ENCODE data around the gene IDI2. TPM values are rescaled to one million over a fixed set of nuclear protein-coding genes. Genes with fewer than 3 reads are reported as not detected.

Gene IDI2
- polyA plus RNA-seq, 1 donor (not counting 4 experiments of a cell fraction or from before 2014, with no cell fraction given), result not detected

DNA sequence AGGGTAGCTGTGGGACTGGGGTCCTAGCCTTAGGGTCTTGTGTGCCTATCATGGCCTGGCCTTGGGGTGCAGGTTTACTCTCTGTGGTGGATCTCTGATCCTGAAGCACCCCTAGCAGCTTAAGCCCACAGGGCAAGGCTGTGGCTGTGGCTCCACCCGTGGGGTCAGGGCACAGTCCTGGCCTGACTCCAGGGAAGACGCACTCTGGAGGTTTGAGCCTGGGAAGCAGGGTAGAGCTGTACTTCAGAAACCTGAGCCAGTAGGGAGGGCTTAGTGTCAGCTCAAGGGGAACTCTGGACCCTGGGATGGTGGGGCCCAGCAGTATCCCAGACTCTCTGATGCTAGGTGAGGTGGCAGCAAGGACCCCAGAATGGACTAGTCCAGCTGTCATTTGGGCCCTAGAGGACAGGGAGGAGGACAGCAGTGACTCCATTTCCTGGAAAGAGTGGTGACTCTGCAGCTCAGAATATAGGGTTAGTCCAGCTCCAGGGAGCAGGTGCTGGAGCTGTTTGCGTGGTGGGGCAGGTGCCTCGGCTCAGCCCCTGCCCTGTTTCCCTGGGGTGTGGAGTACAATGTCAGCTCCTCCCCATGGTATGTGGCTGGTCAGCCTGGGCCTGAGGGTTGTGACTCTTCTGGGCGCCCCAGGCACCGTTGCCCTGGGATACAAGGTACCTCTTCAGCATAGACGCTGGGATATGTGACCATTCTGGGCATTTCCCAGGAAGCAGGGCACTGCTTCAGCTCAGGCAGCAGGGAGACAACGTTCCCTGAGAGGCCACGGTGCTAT, 21.6 kb downstream of the IDI2 start:
- peaks cover 10% of the 10 kb centered on the region for H4K20me1 ChIP-seq (ENCODE audit: control insufficient read depth, extremely low read depth, insufficient read depth, low read length)
- no peak for DNase-seq (ENCODE audit: low read depth, low spot score)
- FAIRE-seq, result no peak
- peaks cover 62% of the 10 kb centered on the region for H3K79me2 ChIP-seq (ENCODE audit: control insufficient read depth, insufficient read depth, low read length)
- no peak overlapping the region for H3K27ac ChIP-seq (ENCODE audit: control insufficient read depth, insufficient read depth, low read length)
- no peaks in the 10 kb centered on the region for H3K27me3 ChIP-seq (ENCODE audit: control insufficient read depth, extremely low read depth, insufficient read depth, low read length)
- no peaks in the 10 kb centered on the region for H3K4me1 ChIP-seq (ENCODE audit: control insufficient read depth, extremely low read depth, insufficient read depth, low read length)
- H3K36me3 ChIP-seq (ENCODE audit: control insufficient read depth in 2 of 2, extremely low read depth in 1 of 2, insufficient read depth in 2 of 2, low read length in 2 of 2), result peaks cover 44 to 54% of the 10 kb centered on the region in 2 experiments
- H3K9ac ChIP-seq (ENCODE audit: control insufficient read depth, extremely low read depth, insufficient read depth, low read length), result no peak overlapping the region
- no peaks in the 10 kb centered on the region for H3K9me3 ChIP-seq (ENCODE audit: control insufficient read depth, low read depth, low read length)
- H3K4me2 ChIP-seq (ENCODE audit: control insufficient read depth, extremely low read depth, insufficient read depth, low read depth, low read length), result no peak overlapping the region
- no peaks in the 10 kb centered on the region for H3K9me1 ChIP-seq (ENCODE audit: control insufficient read depth, extremely low read depth, insufficient read depth, low read length)
- no peak overlapping the region for H2AFZ ChIP-seq (ENCODE audit: control insufficient read depth, low read length)
- dilution Hi-C loops (cut with MboI; ENCODE audit: extremely low pct_ligation_motif_present, low sequenced_read_pairs), result no loop called here
- TF ChIP-seq EZH2 (IDR thresholded peaks at IDR 0.05; ENCODE audit: low read length), result no peak
- TF ChIP-seq, protein P1, sequence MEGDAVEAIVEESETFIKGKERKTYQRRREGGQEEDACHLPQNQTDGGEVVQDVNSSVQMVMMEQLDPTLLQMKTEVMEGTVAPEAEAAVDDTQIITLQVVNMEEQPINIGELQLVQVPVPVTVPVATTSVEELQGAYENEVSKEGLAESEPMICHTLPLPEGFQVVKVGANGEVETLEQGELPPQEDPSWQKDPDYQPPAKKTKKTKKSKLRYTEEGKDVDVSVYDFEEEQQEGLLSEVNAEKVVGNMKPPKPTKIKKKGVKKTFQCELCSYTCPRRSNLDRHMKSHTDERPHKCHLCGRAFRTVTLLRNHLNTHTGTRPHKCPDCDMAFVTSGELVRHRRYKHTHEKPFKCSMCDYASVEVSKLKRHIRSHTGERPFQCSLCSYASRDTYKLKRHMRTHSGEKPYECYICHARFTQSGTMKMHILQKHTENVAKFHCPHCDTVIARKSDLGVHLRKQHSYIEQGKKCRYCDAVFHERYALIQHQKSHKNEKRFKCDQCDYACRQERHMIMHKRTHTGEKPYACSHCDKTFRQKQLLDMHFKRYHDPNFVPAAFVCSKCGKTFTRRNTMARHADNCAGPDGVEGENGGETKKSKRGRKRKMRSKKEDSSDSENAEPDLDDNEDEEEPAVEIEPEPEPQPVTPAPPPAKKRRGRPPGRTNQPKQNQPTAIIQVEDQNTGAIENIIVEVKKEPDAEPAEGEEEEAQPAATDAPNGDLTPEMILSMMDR (optimal IDR thresholded peaks at IDR 0.05 in 1 of 3, IDR thresholded peaks at IDR 0.05 in 1 of 3, conservative IDR thresholded peaks at IDR 0.05 in 1 of 3; ENCODE audit: extremely low read depth in 1 of 3, insufficient read depth in 2 of 3, low read length in 3 of 3), result no peak
- H3K4me3 ChIP-seq (ENCODE audit: control insufficient read depth in 2 of 3, extremely low read depth in 1 of 3, insufficient read depth in 2 of 3, low read depth in 1 of 3, low read length in 3 of 3), result no peak overlapping the region

DNA sequence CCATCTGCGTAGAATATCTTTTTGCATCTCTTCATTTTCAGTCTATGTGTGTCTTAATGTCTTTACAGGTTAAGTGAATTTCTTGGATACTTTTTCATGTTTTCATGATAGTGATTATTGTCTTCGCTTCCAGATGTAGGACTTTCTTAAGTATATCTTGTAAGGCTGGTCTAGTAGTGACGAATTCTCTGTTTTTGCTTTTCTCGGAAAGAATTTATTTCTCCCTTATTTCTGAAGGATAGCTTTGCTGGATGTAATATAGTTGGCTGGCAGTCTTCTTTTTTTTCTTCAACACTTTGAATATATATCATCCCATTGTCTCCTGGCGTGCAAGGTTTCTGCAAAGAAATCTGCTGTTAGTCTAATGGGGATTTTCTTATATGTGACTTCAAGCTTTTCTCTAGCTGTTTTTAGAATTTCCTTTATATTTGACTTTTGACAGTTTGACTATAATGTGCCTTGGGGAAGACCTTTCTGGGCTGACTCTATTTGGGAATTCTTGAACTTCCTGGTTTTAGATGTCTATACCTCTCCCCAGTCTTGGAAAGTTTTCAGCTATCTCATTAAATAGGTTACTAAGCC, 23.1 kb downstream of the IDI2 start:
- no peak overlapping the region for H3K4me3 ChIP-seq (ENCODE audit: control insufficient read depth in 2 of 3, extremely low read depth in 1 of 3, insufficient read depth in 2 of 3, low read depth in 1 of 3, low read length in 3 of 3)
- no peaks in the 10 kb centered on the region for H3K27me3 ChIP-seq (ENCODE audit: control insufficient read depth, extremely low read depth, insufficient read depth, low read length)
- H4K20me1 ChIP-seq (ENCODE audit: control insufficient read depth, extremely low read depth, insufficient read depth, low read length), result peaks cover 11% of the 10 kb centered on the region
- no peaks in the 10 kb centered on the region for H3K9me1 ChIP-seq (ENCODE audit: control insufficient read depth, extremely low read depth, insufficient read depth, low read length)
- dilution Hi-C loops (cut with MboI; ENCODE audit: extremely low pct_ligation_motif_present, low sequenced_read_pairs), result no loop called here
- no peaks in the 10 kb centered on the region for H3K9me3 ChIP-seq (ENCODE audit: control insufficient read depth, low read depth, low read length)
- no peak overlapping the region for H3K27ac ChIP-seq (ENCODE audit: control insufficient read depth, insufficient read depth, low read length)
- FAIRE-seq (no peak), DNase-seq (ENCODE audit: low read depth, low spot score) (no peak)
- H3K9ac ChIP-seq (ENCODE audit: control insufficient read depth, extremely low read depth, insufficient read depth, low read length), result no peak overlapping the region
- no peak for TF ChIP-seq EZH2 (IDR thresholded peaks at IDR 0.05; ENCODE audit: low read length)
- TF ChIP-seq, protein P1 (optimal IDR thresholded peaks at IDR 0.05 in 1 of 3, IDR thresholded peaks at IDR 0.05 in 1 of 3, conservative IDR thresholded peaks at IDR 0.05 in 1 of 3; ENCODE audit: extremely low read depth in 1 of 3, insufficient read depth in 2 of 3, low read length in 3 of 3), result no peak
- no peaks in the 10 kb centered on the region for H3K4me1 ChIP-seq (ENCODE audit: control insufficient read depth, extremely low read depth, insufficient read depth, low read length)
- peaks cover 49 to 64% of the 10 kb centered on the region in 2 experiments for H3K36me3 ChIP-seq (ENCODE audit: control insufficient read depth in 2 of 2, extremely low read depth in 1 of 2, insufficient read depth in 2 of 2, low read length in 2 of 2)
- no peak overlapping the region for H2AFZ ChIP-seq (ENCODE audit: control insufficient read depth, low read length)
- peaks cover 74% of the 10 kb centered on the region for H3K79me2 ChIP-seq (ENCODE audit: control insufficient read depth, insufficient read depth, low read length)
- no peak overlapping the region for H3K4me2 ChIP-seq (ENCODE audit: control insufficient read depth, extremely low read depth, insufficient read depth, low read depth, low read length)
